ENCODE data around the gene LRRC45. TPM values are rescaled to one million over a fixed set of nuclear protein-coding genes. Genes with fewer than 3 reads are reported as not detected.

LRRC45 gene
- total RNA-seq, 1 experiment from 2014 or later = 34.3 TPM

DNA sequence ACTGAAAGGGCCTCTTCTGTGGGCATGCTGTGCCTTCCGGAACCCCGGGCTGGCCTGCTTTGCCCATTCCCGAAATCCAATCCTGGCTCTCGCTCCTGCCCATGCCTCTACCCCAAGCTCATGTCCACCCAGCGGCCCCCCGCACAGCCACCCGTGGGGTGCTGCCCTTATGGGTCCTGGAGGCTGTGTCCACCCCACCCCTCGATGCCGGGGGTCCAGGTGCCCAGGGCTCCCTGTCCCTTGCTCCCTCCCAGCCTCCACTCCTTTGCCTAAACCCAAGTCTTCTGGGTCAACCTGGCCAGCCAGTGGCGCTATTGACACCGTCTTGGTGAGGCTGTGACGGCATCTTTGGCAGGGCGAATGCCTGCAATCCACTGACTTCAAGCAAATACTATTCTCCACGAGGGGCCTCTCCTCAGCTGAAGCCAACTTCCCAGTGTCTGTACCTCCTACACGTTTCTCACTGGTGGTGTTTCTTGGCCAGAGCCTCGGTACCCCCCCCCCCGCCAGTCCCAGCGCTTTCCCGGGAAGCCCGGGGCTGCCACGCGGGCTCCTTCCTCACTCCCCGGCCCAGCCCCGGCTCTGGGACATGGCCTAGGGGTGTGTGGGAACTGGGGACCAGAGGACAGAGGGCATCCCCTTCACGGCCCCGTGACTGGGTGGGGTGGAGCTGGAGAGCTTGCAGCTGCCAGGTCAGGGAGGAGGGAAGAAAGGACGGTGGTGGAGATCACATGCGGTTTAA lies 54.7 kb downstream of the LRRC45 start:
- POLR2A ChIA-PET (ENCODE audit: low non-redundant PET) = no interaction called here
- H3K4me1 ChIP-seq (ENCODE audit: insufficient read depth, low read length, poor library complexity, severe bottlenecking) = no peaks in the 10 kb centered on the region

GRCh38 chr17:82078433-82078832 lies 55.3 kb downstream of the LRRC45 start:
- TF ChIP-seq CTCF (conservative IDR thresholded peaks at IDR 0.05; ENCODE audit: low read depth, low read length) (no peak), EZH2 (IDR thresholded peaks at IDR 0.05; ENCODE audit: borderline replicate concordance, low read depth, low read length, poor library complexity, severe bottlenecking) (no peak)
- intact Hi-C loops (cut with micrococcal nuclease; ENCODE audit: unreplicated experiment) = no loop called here
- Histone ChIP-seq H3K4me1 (ENCODE audit: insufficient read depth, low read length, poor library complexity, severe bottlenecking) (no peaks in the 10 kb centered on the region), H3K27ac (ENCODE audit: low read depth, low read length, poor library complexity, severe bottlenecking) (peak overlapping the region; percentile 2), H3K36me3 (ENCODE audit: insufficient read depth, low read length, poor library complexity, severe bottlenecking) (peaks cover 62% of the 10 kb centered on the region), H3K9me3 (ENCODE audit: low read depth, low read length, poor library complexity, severe bottlenecking) (no peaks in the 10 kb centered on the region), H3K4me3 (ENCODE audit: low read depth, low read length, poor library complexity, severe bottlenecking) (no peak overlapping the region), H3K27me3 (replicated peaks; ENCODE audit: insufficient read depth, low read depth, low read length, poor library complexity) (no peaks in the 10 kb centered on the region)
- ChIA-PET CTCF (no interaction called here), POLR2A (ENCODE audit: low non-redundant PET) (no interaction called here)
- BruUV-seq (replicated peaks) = TSS peak; percentile 35
- no peak for DNase-seq (ENCODE audit: low spot score)

More for the DNA sequence above, 54.7 kb downstream of the LRRC45 start:
- DNase-seq (ENCODE audit: low spot score) = no peak
- H3K27ac ChIP-seq (ENCODE audit: low read depth, low read length, poor library complexity, severe bottlenecking) = peak overlapping the region; percentile 2
- BruUV-seq (replicated peaks) = no TSS peak
- H3K36me3 ChIP-seq (ENCODE audit: insufficient read depth, low read length, poor library complexity, severe bottlenecking) = peaks cover 55% of the 10 kb centered on the region
- TF ChIP-seq CTCF (conservative IDR thresholded peaks at IDR 0.05; ENCODE audit: low read depth, low read length) (no peak), EZH2 (IDR thresholded peaks at IDR 0.05; ENCODE audit: borderline replicate concordance, low read depth, low read length, poor library complexity, severe bottlenecking) (no peak)
- CTCF ChIA-PET = no interaction called here
- no peak overlapping the region for H3K4me3 ChIP-seq (ENCODE audit: low read depth, low read length, poor library complexity, severe bottlenecking)
- no peaks in the 10 kb centered on the region for H3K9me3 ChIP-seq (ENCODE audit: low read depth, low read length, poor library complexity, severe bottlenecking)
- intact Hi-C loops (cut with micrococcal nuclease; ENCODE audit: unreplicated experiment) = no loop called here
- H3K27me3 ChIP-seq (replicated peaks; ENCODE audit: insufficient read depth, low read depth, low read length, poor library complexity) = no peaks in the 10 kb centered on the region

GRCh38 chr17:82079001-82079677 lies 56.0 kb downstream of the LRRC45 start:
- Histone ChIP-seq H3K9me3 (ENCODE audit: low read depth, low read length, poor library complexity, severe bottlenecking) (no peaks in the 10 kb centered on the region), H3K4me1 (ENCODE audit: insufficient read depth, low read length, poor library complexity, severe bottlenecking) (no peaks in the 10 kb centered on the region), H3K36me3 (ENCODE audit: insufficient read depth, low read length, poor library complexity, severe bottlenecking) (peaks cover 69% of the 10 kb centered on the region), H3K4me3 (ENCODE audit: low read depth, low read length, poor library complexity, severe bottlenecking) (no peak overlapping the region), H3K27ac (ENCODE audit: low read depth, low read length, poor library complexity, severe bottlenecking) (no peak overlapping the region), H3K27me3 (replicated peaks; ENCODE audit: insufficient read depth, low read depth, low read length, poor library complexity) (no peaks in the 10 kb centered on the region)
- intact Hi-C loops (cut with micrococcal nuclease; ENCODE audit: unreplicated experiment) = no loop called here
- no peak for DNase-seq (ENCODE audit: low spot score)
- POLR2A ChIA-PET (ENCODE audit: low non-redundant PET) = interaction anchor here (0.6 kb wide), 1 partner anchor 56 kb away, joined by 23 read pairs; the partner anchor contains the start of genes CENPX and LRRC45
- no TSS peak for BruUV-seq (replicated peaks)
- TF ChIP-seq EZH2 (IDR thresholded peaks at IDR 0.05; ENCODE audit: borderline replicate concordance, low read depth, low read length, poor library complexity, severe bottlenecking) = no peak
- no peak for TF ChIP-seq CTCF (conservative IDR thresholded peaks at IDR 0.05; ENCODE audit: low read depth, low read length)
- CTCF ChIA-PET = no interaction called here
